ENCODE data around the gene PODXL2.
A peak's percentile ranks its signal among the peaks of the same experiment; 100 is the strongest.

PODXL2 gene

GRCh38 chr3:127698286-127698685, 69.3 kb downstream of the PODXL2 start:
- peaks cover 5% of the 10 kb centered on the region for H3K9me3 Mint-ChIP-seq
- H3K36me3 Mint-ChIP-seq (ENCODE audit: low read depth), result no peaks in the 10 kb centered on the region
- no peak for TF ChIP-seq CTCF (IDR thresholded peaks at IDR 0.05)
- no peak overlapping the region for H3K4me3 Mint-ChIP-seq
- no peak for DNase-seq
- H3K27me3 Mint-ChIP-seq (ENCODE audit: low read depth, poor library complexity), result no peaks in the 10 kb centered on the region
- peaks cover 31% of the 10 kb centered on the region for H3K4me1 Mint-ChIP-seq
- H3K27ac Mint-ChIP-seq, result no peak overlapping the region

GRCh38 chr3:127698691-127699415, 69.9 kb downstream of the PODXL2 start:
- Mint-ChIP-seq H3K36me3 (ENCODE audit: low read depth) (peaks cover 5% of the 10 kb centered on the region), H3K27ac (no peak overlapping the region), H3K27me3 (ENCODE audit: low read depth, poor library complexity) (no peaks in the 10 kb centered on the region), H3K4me1 (peaks cover 26% of the 10 kb centered on the region), H3K9me3 (peaks cover 10% of the 10 kb centered on the region), H3K4me3 (no peak overlapping the region)
- TF ChIP-seq CTCF (IDR thresholded peaks at IDR 0.05), result no peak
- no peak for DNase-seq

GRCh38 chr3:127699416-127700300, 70.7 kb downstream of the PODXL2 start:
- Mint-ChIP-seq H3K9me3 (peaks cover 19% of the 10 kb centered on the region), H3K4me3 (no peak overlapping the region), H3K4me1 (peaks cover 26% of the 10 kb centered on the region), H3K27ac (no peak overlapping the region), H3K36me3 (ENCODE audit: low read depth) (peaks cover 11% of the 10 kb centered on the region), H3K27me3 (ENCODE audit: low read depth, poor library complexity) (no peaks in the 10 kb centered on the region)
- DNase-seq, result no peak
- no peak for TF ChIP-seq CTCF (IDR thresholded peaks at IDR 0.05)

- peaks cover 26% of the 10 kb centered on the region for H3K4me1 Mint-ChIP-seq
Measured at GRCh38 chr3:127700406-127700805, 71.4 kb downstream of the PODXL2 start.

GRCh38 chr3:127701280-127701911, 72.4 kb downstream of the PODXL2 start:
- H3K4me3 Mint-ChIP-seq, result no peak overlapping the region
- peaks cover 19% of the 10 kb centered on the region for H3K9me3 Mint-ChIP-seq
- peaks cover 23% of the 10 kb centered on the region for H3K4me1 Mint-ChIP-seq
- peaks cover 2% of the 10 kb centered on the region for H3K27me3 Mint-ChIP-seq (ENCODE audit: low read depth, poor library complexity)
- no peak for DNase-seq
- no peak for TF ChIP-seq CTCF (IDR thresholded peaks at IDR 0.05)
- no peak overlapping the region for H3K27ac Mint-ChIP-seq
- H3K36me3 Mint-ChIP-seq (ENCODE audit: low read depth), result peaks cover 12% of the 10 kb centered on the region

More at GRCh38 chr3:127700406-127700805, 71.4 kb downstream of the PODXL2 start:
- H3K27me3 Mint-ChIP-seq (ENCODE audit: low read depth, poor library complexity), result no peaks in the 10 kb centered on the region
- H3K9me3 Mint-ChIP-seq, result peaks cover 19% of the 10 kb centered on the region
- H3K36me3 Mint-ChIP-seq (ENCODE audit: low read depth), result peaks cover 12% of the 10 kb centered on the region
- no peak for DNase-seq
- TF ChIP-seq CTCF (IDR thresholded peaks at IDR 0.05), result peak; percentile 21
- no peak overlapping the region for H3K27ac Mint-ChIP-seq
- no peak overlapping the region for H3K4me3 Mint-ChIP-seq
